ENCODE results near the gene GH2. TPM values are rescaled to one million over a fixed set of nuclear protein-coding genes. Genes with fewer than 3 reads are reported as not detected.
A peak's percentile ranks its signal among the peaks of the same experiment; 100 is the strongest.
"Not testable (repeated sequence)": the region's sequence is repeated elsewhere in the genome, so short reads cannot be mapped to it uniquely, and the experiment has no call there.

Gene GH2
- total RNA-seq, 1 donor from 2014 or later = not detected

DNA sequence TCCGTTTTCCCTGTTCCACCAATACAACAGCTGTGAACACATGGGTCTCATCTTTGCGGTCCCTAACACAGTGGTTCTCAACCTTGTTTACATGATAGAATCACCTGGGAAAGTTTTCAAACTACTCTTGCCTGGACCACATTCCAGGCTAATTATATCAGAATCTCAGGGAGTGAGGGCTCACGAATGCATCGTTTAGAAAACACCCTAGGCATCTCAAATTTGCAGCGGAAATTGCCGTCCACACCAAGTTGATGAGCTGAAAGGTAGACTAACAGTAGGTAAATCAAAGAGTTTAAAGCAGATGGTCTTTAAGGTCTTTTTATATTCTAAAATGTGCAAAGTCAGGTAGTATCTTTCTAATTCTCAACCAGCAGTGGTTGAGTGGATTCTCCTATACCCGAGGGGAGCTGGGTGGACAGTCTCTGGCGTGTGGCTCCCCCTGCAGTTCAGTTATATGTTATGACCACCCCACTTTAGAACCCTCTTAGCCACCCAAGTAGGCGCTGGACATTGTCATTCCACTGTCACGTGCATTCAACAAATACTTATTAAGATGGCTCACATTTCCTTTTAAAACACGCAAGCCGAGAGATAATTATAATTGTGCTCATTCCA is 25.5 kb upstream of the GH2 start:
- H3K27me3 Mint-ChIP-seq (ENCODE audit: unreplicated experiment) = peaks cover 47% of the 10 kb centered on the region
- DNase-seq (ENCODE audit: extremely low spot score, unreplicated experiment); H3K4me3 Mint-ChIP-seq (ENCODE audit: unreplicated experiment); H3K9me3 Mint-ChIP-seq (ENCODE audit: unreplicated experiment); H3K36me3 Mint-ChIP-seq (ENCODE audit: unreplicated experiment); H3K27ac Mint-ChIP-seq (ENCODE audit: unreplicated experiment); H3K4me1 Mint-ChIP-seq (ENCODE audit: unreplicated experiment): not testable (repeated sequence)
- TF ChIP-seq, protein P1, sequence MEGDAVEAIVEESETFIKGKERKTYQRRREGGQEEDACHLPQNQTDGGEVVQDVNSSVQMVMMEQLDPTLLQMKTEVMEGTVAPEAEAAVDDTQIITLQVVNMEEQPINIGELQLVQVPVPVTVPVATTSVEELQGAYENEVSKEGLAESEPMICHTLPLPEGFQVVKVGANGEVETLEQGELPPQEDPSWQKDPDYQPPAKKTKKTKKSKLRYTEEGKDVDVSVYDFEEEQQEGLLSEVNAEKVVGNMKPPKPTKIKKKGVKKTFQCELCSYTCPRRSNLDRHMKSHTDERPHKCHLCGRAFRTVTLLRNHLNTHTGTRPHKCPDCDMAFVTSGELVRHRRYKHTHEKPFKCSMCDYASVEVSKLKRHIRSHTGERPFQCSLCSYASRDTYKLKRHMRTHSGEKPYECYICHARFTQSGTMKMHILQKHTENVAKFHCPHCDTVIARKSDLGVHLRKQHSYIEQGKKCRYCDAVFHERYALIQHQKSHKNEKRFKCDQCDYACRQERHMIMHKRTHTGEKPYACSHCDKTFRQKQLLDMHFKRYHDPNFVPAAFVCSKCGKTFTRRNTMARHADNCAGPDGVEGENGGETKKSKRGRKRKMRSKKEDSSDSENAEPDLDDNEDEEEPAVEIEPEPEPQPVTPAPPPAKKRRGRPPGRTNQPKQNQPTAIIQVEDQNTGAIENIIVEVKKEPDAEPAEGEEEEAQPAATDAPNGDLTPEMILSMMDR (IDR thresholded peaks at IDR 0.05) = peak; percentile 24

GRCh38 chr17:63904796-63905195 is 23.1 kb upstream of the GH2 start:
- H3K4me3 Mint-ChIP-seq (ENCODE audit: unreplicated experiment); H3K36me3 Mint-ChIP-seq (ENCODE audit: unreplicated experiment); H3K9me3 Mint-ChIP-seq (ENCODE audit: unreplicated experiment); H3K27ac Mint-ChIP-seq (ENCODE audit: unreplicated experiment); H3K4me1 Mint-ChIP-seq (ENCODE audit: unreplicated experiment); DNase-seq (ENCODE audit: extremely low spot score, unreplicated experiment): not testable (repeated sequence)
- peaks cover 57% of the 10 kb centered on the region for H3K27me3 Mint-ChIP-seq (ENCODE audit: unreplicated experiment)

GRCh38 chr17:63903787-63904201 is 22.1 kb upstream of the GH2 start:
- not testable (repeated sequence) for H3K9me3 Mint-ChIP-seq (ENCODE audit: unreplicated experiment); H3K27ac Mint-ChIP-seq (ENCODE audit: unreplicated experiment); DNase-seq (ENCODE audit: extremely low spot score, unreplicated experiment); H3K4me1 Mint-ChIP-seq (ENCODE audit: unreplicated experiment); H3K4me3 Mint-ChIP-seq (ENCODE audit: unreplicated experiment); H3K36me3 Mint-ChIP-seq (ENCODE audit: unreplicated experiment)
- TF ChIP-seq, protein P1 (IDR thresholded peaks at IDR 0.05) = peak; percentile 56
- H3K27me3 Mint-ChIP-seq (ENCODE audit: unreplicated experiment) = peaks cover 52% of the 10 kb centered on the region

DNA sequence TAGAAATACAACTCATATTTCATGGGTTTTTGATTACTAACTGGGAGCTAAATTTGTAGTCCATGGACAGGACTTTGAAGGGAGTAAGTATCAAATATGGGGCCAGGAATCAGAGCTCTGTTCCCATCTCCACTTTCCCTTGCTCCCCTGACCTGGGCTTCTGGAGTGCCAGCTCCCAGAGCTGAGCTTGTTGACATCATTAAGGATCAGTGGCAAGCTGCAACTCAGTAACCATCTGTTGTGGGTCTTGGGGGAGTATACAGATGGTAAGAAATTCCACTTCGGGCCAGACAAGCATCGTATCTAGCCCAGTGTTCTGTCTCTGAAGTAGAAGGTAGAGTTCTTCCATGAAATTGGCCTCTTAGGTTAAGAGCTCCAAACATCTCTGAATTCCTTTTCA is 20.2 kb upstream of the GH2 start:
- H3K36me3 Mint-ChIP-seq (ENCODE audit: unreplicated experiment); DNase-seq (ENCODE audit: extremely low spot score, unreplicated experiment); H3K4me1 Mint-ChIP-seq (ENCODE audit: unreplicated experiment); H3K4me3 Mint-ChIP-seq (ENCODE audit: unreplicated experiment); H3K9me3 Mint-ChIP-seq (ENCODE audit: unreplicated experiment); H3K27ac Mint-ChIP-seq (ENCODE audit: unreplicated experiment): not testable (repeated sequence)
- H3K27me3 Mint-ChIP-seq (ENCODE audit: unreplicated experiment) = peaks cover 37% of the 10 kb centered on the region

- DNase-seq (ENCODE audit: extremely low spot score, unreplicated experiment); H3K4me1 Mint-ChIP-seq (ENCODE audit: unreplicated experiment); H3K27ac Mint-ChIP-seq (ENCODE audit: unreplicated experiment); H3K9me3 Mint-ChIP-seq (ENCODE audit: unreplicated experiment); H3K4me3 Mint-ChIP-seq (ENCODE audit: unreplicated experiment); H3K36me3 Mint-ChIP-seq (ENCODE audit: unreplicated experiment): not testable (repeated sequence)
- peaks cover 32% of the 10 kb centered on the region for H3K27me3 Mint-ChIP-seq (ENCODE audit: unreplicated experiment)
These were observed 17.4 kb upstream of the GH2 start for GRCh38 chr17:63898899-63899798.

- not testable (repeated sequence) for H3K9me3 Mint-ChIP-seq (ENCODE audit: unreplicated experiment); H3K27ac Mint-ChIP-seq (ENCODE audit: unreplicated experiment); H3K4me1 Mint-ChIP-seq (ENCODE audit: unreplicated experiment); H3K36me3 Mint-ChIP-seq (ENCODE audit: unreplicated experiment); DNase-seq (ENCODE audit: extremely low spot score, unreplicated experiment); H3K4me3 Mint-ChIP-seq (ENCODE audit: unreplicated experiment)
- H3K27me3 Mint-ChIP-seq (ENCODE audit: unreplicated experiment) = peaks cover 45% of the 10 kb centered on the region
These were observed 15.0 kb upstream of the GH2 start, which contains the start of gene CSH1 for GRCh38 chr17:63896524-63897354. CSH1 (minus strand) TSS chr17:63896574; CDS start chr17:63896511, 63 bp downstream.

GRCh38 chr17:63894821-63895220 is 13.1 kb upstream of the GH2 start:
- DNase-seq (ENCODE audit: extremely low spot score, unreplicated experiment); H3K27ac Mint-ChIP-seq (ENCODE audit: unreplicated experiment); H3K4me1 Mint-ChIP-seq (ENCODE audit: unreplicated experiment); H3K9me3 Mint-ChIP-seq (ENCODE audit: unreplicated experiment); H3K4me3 Mint-ChIP-seq (ENCODE audit: unreplicated experiment); H3K36me3 Mint-ChIP-seq (ENCODE audit: unreplicated experiment): not testable (repeated sequence)
- H3K27me3 Mint-ChIP-seq (ENCODE audit: unreplicated experiment) = peaks cover 37% of the 10 kb centered on the region

DNA sequence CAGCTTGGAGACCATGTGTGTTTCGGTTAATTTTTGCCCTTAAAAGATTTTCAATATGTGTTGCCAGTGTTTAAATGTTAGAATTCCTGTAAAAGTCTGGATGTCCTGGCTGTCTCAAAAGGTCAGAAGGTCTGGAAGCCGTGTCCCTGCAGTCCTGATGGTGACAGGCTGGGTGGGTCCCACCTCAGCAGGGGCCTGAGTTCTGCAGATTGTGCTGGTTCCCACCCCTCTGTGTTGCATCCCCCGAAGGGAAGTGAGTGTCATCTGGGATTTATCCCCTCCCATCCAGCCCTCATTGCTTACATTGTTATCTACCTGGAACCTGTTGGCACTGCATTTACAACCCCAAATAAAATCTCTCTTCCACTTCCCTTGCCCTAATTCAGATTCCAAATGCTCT is 12.3 kb upstream of the GH2 start:
- not testable (repeated sequence) for H3K36me3 Mint-ChIP-seq (ENCODE audit: unreplicated experiment); H3K27ac Mint-ChIP-seq (ENCODE audit: unreplicated experiment); H3K9me3 Mint-ChIP-seq (ENCODE audit: unreplicated experiment); H3K4me1 Mint-ChIP-seq (ENCODE audit: unreplicated experiment); H3K4me3 Mint-ChIP-seq (ENCODE audit: unreplicated experiment); DNase-seq (ENCODE audit: extremely low spot score, unreplicated experiment)
- peaks cover 32% of the 10 kb centered on the region for H3K27me3 Mint-ChIP-seq (ENCODE audit: unreplicated experiment)
